ENCODE results near the gene TANC1. TPM values are rescaled to one million over a fixed set of nuclear protein-coding genes. Genes with fewer than 3 reads are reported as not detected.

The TANC1 gene
- total and polyA plus RNA-seq, 5 donors: 22.8 to 75.8 (median 46.5) TPM

- Histone ChIP-seq H3K4me3 (ENCODE audit: low read length) (no peak overlapping the region), H3K4me1 (ENCODE audit: control insufficient read depth, insufficient read depth, low read length) (no peaks in the 10 kb centered on the region), H3K27me3 (ENCODE audit: control insufficient read depth, insufficient read depth) (no peaks in the 10 kb centered on the region), H3K9me3 (ENCODE audit: control insufficient read depth, low read length) (no peaks in the 10 kb centered on the region), H3K27ac (ENCODE audit: low read length) (no peak overlapping the region)
- DNase-seq (no peak), ATAC-seq (no peak)
- intact Hi-C loops (cut with DNase I): no loop called here
- WGBS: 60% methylated on average over 2 of the region's 2 CpGs
These were observed 34.3 kb upstream of the TANC1 start for GRCh38 chr2:158934170-158934569.

GRCh38 chr2:158935617-158936016 is 32.8 kb upstream of the TANC1 start:
- no peak for ATAC-seq
- H3K9me3 ChIP-seq (ENCODE audit: control insufficient read depth, low read length): no peaks in the 10 kb centered on the region
- no peaks in the 10 kb centered on the region for H3K4me1 ChIP-seq (ENCODE audit: control insufficient read depth, insufficient read depth, low read length)
- no peak overlapping the region for H3K4me3 ChIP-seq (ENCODE audit: low read length)
- no peak for DNase-seq
- H3K27me3 ChIP-seq (ENCODE audit: control insufficient read depth, insufficient read depth): no peaks in the 10 kb centered on the region
- 98% methylated on average over 3 of the region's 3 CpGs for WGBS
- H3K27ac ChIP-seq (ENCODE audit: low read length): no peak overlapping the region
- intact Hi-C loops (cut with DNase I): no loop called here

GRCh38 chr2:158936978-158937377 is 31.5 kb upstream of the TANC1 start:
- ATAC-seq: peak; percentile 48 to 91

GRCh38 chr2:158940356-158940755 is 28.1 kb upstream of the TANC1 start:
- intact Hi-C loops (cut with DNase I): no loop called here
- no peak for ATAC-seq
- no peaks in the 10 kb centered on the region for H3K9me3 ChIP-seq (ENCODE audit: control insufficient read depth, low read length)
- DNase-seq: no peak
- no peak overlapping the region for H3K27ac ChIP-seq (ENCODE audit: low read length)
- 91% methylated on average over 2 of the region's 2 CpGs for WGBS
- H3K27me3 ChIP-seq (ENCODE audit: control insufficient read depth, insufficient read depth): no peaks in the 10 kb centered on the region
- H3K4me3 ChIP-seq (ENCODE audit: low read length): no peak overlapping the region
- H3K4me1 ChIP-seq (ENCODE audit: control insufficient read depth, insufficient read depth, low read length): peaks cover 1% of the 10 kb centered on the region

More at GRCh38 chr2:158936978-158937377, 31.5 kb upstream of the TANC1 start:
- Histone ChIP-seq H3K27ac (ENCODE audit: low read length) (peak overlapping the region; percentile 64), H3K4me1 (ENCODE audit: control insufficient read depth, insufficient read depth, low read length) (peaks cover 1% of the 10 kb centered on the region), H3K27me3 (ENCODE audit: control insufficient read depth, insufficient read depth) (no peaks in the 10 kb centered on the region), H3K9me3 (ENCODE audit: control insufficient read depth, low read length) (no peaks in the 10 kb centered on the region), H3K4me3 (ENCODE audit: low read length) (no peak overlapping the region)
- 55% methylated on average over 2 of the region's 2 CpGs for WGBS
- intact Hi-C loops (cut with DNase I): no loop called here
- DNase-seq: no peak

GRCh38 chr2:158943973-158944372 is 24.5 kb upstream of the TANC1 start:
- 92% methylated on average over 4 of the region's 4 CpGs for WGBS
- intact Hi-C loops (cut with DNase I): no loop called here

GRCh38 chr2:158948964-158949699 is 19.3 kb upstream of the TANC1 start:
- H3K27me3 ChIP-seq (ENCODE audit: control insufficient read depth, insufficient read depth): no peaks in the 10 kb centered on the region
- no peak for DNase-seq
- ATAC-seq: no peak
- intact Hi-C loops (cut with DNase I): no loop called here
- H3K4me1 ChIP-seq (ENCODE audit: control insufficient read depth, insufficient read depth, low read length): peaks cover 1% of the 10 kb centered on the region
- no peak overlapping the region for H3K27ac ChIP-seq (ENCODE audit: low read length)
- WGBS: 85% methylated on average over 6 of the region's 6 CpGs
- H3K9me3 ChIP-seq (ENCODE audit: control insufficient read depth, low read length): no peaks in the 10 kb centered on the region
- no peak overlapping the region for H3K4me3 ChIP-seq (ENCODE audit: low read length)

More at GRCh38 chr2:158943973-158944372, 24.5 kb upstream of the TANC1 start:
- ATAC-seq (no peak), DNase-seq (no peak)
- Histone ChIP-seq H3K9me3 (ENCODE audit: control insufficient read depth, low read length) (no peaks in the 10 kb centered on the region), H3K27ac (ENCODE audit: low read length) (no peak overlapping the region), H3K4me3 (ENCODE audit: low read length) (no peak overlapping the region), H3K27me3 (ENCODE audit: control insufficient read depth, insufficient read depth) (no peaks in the 10 kb centered on the region), H3K4me1 (ENCODE audit: control insufficient read depth, insufficient read depth, low read length) (peaks cover 1% of the 10 kb centered on the region)

GRCh38 chr2:158953454-158953853 is 15.0 kb upstream of the TANC1 start:
- DNase-seq: no peak
- intact Hi-C loops (cut with DNase I): no loop called here

GRCh38 chr2:158953926-158954763 is 14.3 kb upstream of the TANC1 start:
- ATAC-seq: peak; percentile 94 to 97
- Histone ChIP-seq H3K9me3 (ENCODE audit: control insufficient read depth, low read length) (no peaks in the 10 kb centered on the region), H3K4me3 (ENCODE audit: low read length) (no peak overlapping the region), H3K27ac (ENCODE audit: low read length) (no peak overlapping the region), H3K4me1 (ENCODE audit: control insufficient read depth, insufficient read depth, low read length) (peaks cover 1% of the 10 kb centered on the region), H3K27me3 (ENCODE audit: control insufficient read depth, insufficient read depth) (no peaks in the 10 kb centered on the region)
- intact Hi-C loops (cut with DNase I): no loop called here
- peak; percentile 87 to 93 (median 91) for DNase-seq
- WGBS: 15% methylated on average over 5 of the region's 5 CpGs

More at GRCh38 chr2:158953454-158953853, 15.0 kb upstream of the TANC1 start:
- Histone ChIP-seq H3K27me3 (ENCODE audit: control insufficient read depth, insufficient read depth) (no peaks in the 10 kb centered on the region), H3K4me1 (ENCODE audit: control insufficient read depth, insufficient read depth, low read length) (peaks cover 1% of the 10 kb centered on the region), H3K27ac (ENCODE audit: low read length) (no peak overlapping the region), H3K4me3 (ENCODE audit: low read length) (no peak overlapping the region), H3K9me3 (ENCODE audit: control insufficient read depth, low read length) (no peaks in the 10 kb centered on the region)
- WGBS: 28% methylated on average over 4 of the region's 4 CpGs
- ATAC-seq: peak; percentile 15 to 66

- H3K27ac ChIP-seq (ENCODE audit: low read length): no peak overlapping the region
- H3K27me3 ChIP-seq (ENCODE audit: control insufficient read depth, insufficient read depth): no peaks in the 10 kb centered on the region
- H3K4me1 ChIP-seq (ENCODE audit: control insufficient read depth, insufficient read depth, low read length): peaks cover 1% of the 10 kb centered on the region
- ATAC-seq (peak in 1 of 2 donors; percentile 55), DNase-seq (no peak)
- intact Hi-C loops (cut with DNase I): no loop called here
- 41% methylated on average over 2 of the region's 2 CpGs for WGBS
- no peaks in the 10 kb centered on the region for H3K9me3 ChIP-seq (ENCODE audit: control insufficient read depth, low read length)
- no peak overlapping the region for H3K4me3 ChIP-seq (ENCODE audit: low read length)
These were observed 12.5 kb upstream of the TANC1 start for GRCh38 chr2:158955842-158956365.

- WGBS: 99% methylated on average over 1 of the region's 1 CpG
- no peak for ATAC-seq
- H3K4me3 ChIP-seq (ENCODE audit: low read length): no peak overlapping the region
- no peak overlapping the region for H3K27ac ChIP-seq (ENCODE audit: low read length)
- intact Hi-C loops (cut with DNase I): no loop called here
- no peaks in the 10 kb centered on the region for H3K9me3 ChIP-seq (ENCODE audit: control insufficient read depth, low read length)
- peaks cover 1% of the 10 kb centered on the region for H3K4me1 ChIP-seq (ENCODE audit: control insufficient read depth, insufficient read depth, low read length)
- H3K27me3 ChIP-seq (ENCODE audit: control insufficient read depth, insufficient read depth): no peaks in the 10 kb centered on the region
- no peak for DNase-seq
These were observed 10.1 kb upstream of the TANC1 start for GRCh38 chr2:158958365-158958764.

GRCh38 chr2:158960193-158960592 is 8.2 kb upstream of the TANC1 start:
- WGBS: 97% methylated on average over 2 of the region's 2 CpGs
- H3K4me3 ChIP-seq (ENCODE audit: low read length): no peak overlapping the region
- intact Hi-C loops (cut with DNase I): no loop called here
- no peaks in the 10 kb centered on the region for H3K9me3 ChIP-seq (ENCODE audit: control insufficient read depth, low read length)
- no peaks in the 10 kb centered on the region for H3K4me1 ChIP-seq (ENCODE audit: control insufficient read depth, insufficient read depth, low read length)
- no peaks in the 10 kb centered on the region for H3K27me3 ChIP-seq (ENCODE audit: control insufficient read depth, insufficient read depth)
- DNase-seq (no peak), ATAC-seq (no peak)
- no peak overlapping the region for H3K27ac ChIP-seq (ENCODE audit: low read length)
